Memory B cell (primary cell): Measurements from ENCODE around the gene ALDH3B2.

Experiments
- ATAC-seq: fragments of 150-1000 bp; cut with Tn5 transposase; 2 replicates; pipeline ENCODE4 v1.10.0; 2021; ENCODE audit warnings: low read depth, mild to moderate bottlenecking, moderate library complexity
- DNase-seq, 2 donors: peaks; one replicate each; pipeline ENCODE4 v3.0.0; 2022; ENCODE audit warnings: low spot score in 2 of 2
- H3K27ac Mint-ChIP-seq: one replicate; pipeline ENCODE4 v1.8.0; 2022; ENCODE audit warnings: mild to moderate bottlenecking, moderate library complexity, mixed read lengths
- H3K27me3 Mint-ChIP-seq: one replicate; pipeline ENCODE4 v1.8.0; 2022; ENCODE audit warnings: mixed read lengths
- H3K36me3 Mint-ChIP-seq: one replicate; pipeline ENCODE4 v1.8.0; 2022; ENCODE audit warnings: mild to moderate bottlenecking, mixed read lengths
- H3K4me1 Mint-ChIP-seq: one replicate; pipeline ENCODE4 v1.8.0; 2022; ENCODE audit warnings: mixed read lengths
- H3K4me3 Mint-ChIP-seq: one replicate; pipeline ENCODE4 v1.8.0; 2022; ENCODE audit warnings: mild to moderate bottlenecking, moderate library complexity, mixed read lengths
- H3K9me3 Mint-ChIP-seq: one replicate; pipeline ENCODE4 v1.8.0; 2022; ENCODE audit warnings: mixed read lengths

Gene ALDH3B2

GRCh38 chr11:67615728-67616430 is 58.5 kb downstream of the ALDH3B2 start:
- H3K36me3 Mint-ChIP-seq = peaks cover 6% of the 10 kb centered on the region
- H3K4me3 Mint-ChIP-seq = peak overlapping the region; percentile 34
- ATAC-seq (no peak), DNase-seq (no peak)
- peak overlapping the region; percentile 35 for H3K27ac Mint-ChIP-seq
- H3K27me3 Mint-ChIP-seq = no peaks in the 10 kb centered on the region
- no peaks in the 10 kb centered on the region for H3K9me3 Mint-ChIP-seq
- H3K4me1 Mint-ChIP-seq = peaks cover 24% of the 10 kb centered on the region

GRCh38 chr11:67614730-67615714 is 59.4 kb downstream of the ALDH3B2 start:
- H3K27me3 Mint-ChIP-seq = no peaks in the 10 kb centered on the region
- H3K9me3 Mint-ChIP-seq = no peaks in the 10 kb centered on the region
- H3K27ac Mint-ChIP-seq = peak overlapping the region; percentile 99
- H3K4me3 Mint-ChIP-seq = peak overlapping the region; percentile 80
- DNase-seq (peak in 1 of 2 donors; percentile 56), ATAC-seq (no peak)
- peaks cover 9% of the 10 kb centered on the region for H3K36me3 Mint-ChIP-seq
- H3K4me1 Mint-ChIP-seq = peaks cover 24% of the 10 kb centered on the region

- Mint-ChIP-seq H3K27me3 (no peaks in the 10 kb centered on the region), H3K4me3 (peak overlapping the region; percentile 80), H3K36me3 (peaks cover 12% of the 10 kb centered on the region), H3K4me1 (peaks cover 24% of the 10 kb centered on the region), H3K27ac (peak overlapping the region; percentile 99), H3K9me3 (no peaks in the 10 kb centered on the region)
- ATAC-seq (peak; percentile 97), DNase-seq (peak; percentile 82 to 93)
Observed at GRCh38 chr11:67613960-67614715, 60.3 kb downstream of the ALDH3B2 start.

- Mint-ChIP-seq H3K27ac (peak overlapping the region; percentile 99), H3K27me3 (no peaks in the 10 kb centered on the region), H3K36me3 (peaks cover 12% of the 10 kb centered on the region), H3K9me3 (no peaks in the 10 kb centered on the region), H3K4me3 (peak overlapping the region; percentile 80), H3K4me1 (peaks cover 24% of the 10 kb centered on the region)
- no peak for DNase-seq
- no peak for ATAC-seq
Observed at GRCh38 chr11:67613313-67613959, 61.0 kb downstream of the ALDH3B2 start.

GRCh38 chr11:67612751-67613150 is 61.7 kb downstream of the ALDH3B2 start:
- Mint-ChIP-seq H3K4me1 (peaks cover 24% of the 10 kb centered on the region), H3K27ac (no peak overlapping the region), H3K9me3 (no peaks in the 10 kb centered on the region), H3K4me3 (no peak overlapping the region), H3K27me3 (no peaks in the 10 kb centered on the region), H3K36me3 (peaks cover 12% of the 10 kb centered on the region)
- DNase-seq (no peak), ATAC-seq (no peak)
